ENCODE measurements around the gene IL1F10.

The IL1F10 gene

DNA sequence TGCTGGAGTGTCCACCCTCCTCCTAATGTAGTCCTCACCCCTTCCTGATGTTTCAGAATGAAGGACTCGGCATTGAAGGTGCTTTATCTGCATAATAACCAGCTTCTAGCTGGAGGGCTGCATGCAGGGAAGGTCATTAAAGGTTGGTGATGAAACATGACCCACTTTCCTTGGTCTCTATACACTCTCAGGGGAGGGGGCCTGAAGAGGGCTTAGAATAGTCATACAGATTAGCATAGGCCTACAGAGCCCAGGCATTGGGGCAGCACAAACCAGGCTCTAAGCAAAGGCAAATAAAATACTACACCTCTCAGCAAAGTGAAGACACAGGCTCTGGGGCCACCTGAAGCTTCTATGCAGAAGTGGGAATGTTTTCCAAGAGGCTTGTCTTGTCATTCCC, 7.0 kb upstream of the IL1F10 start:
- no peaks in the 10 kb centered on the region for H3K27me3 ChIP-seq (ENCODE audit: insufficient read depth, poor library complexity, severe bottlenecking)
- no peak for DNase-seq (ENCODE audit: low read depth in 1 of 2, low spot score in 1 of 2)
- H3K27ac ChIP-seq (replicated peaks), result no peak overlapping the region
- no peak overlapping the region for H3K4me3 ChIP-seq (replicated peaks; ENCODE audit: insufficient read depth, low read length)
- TF ChIP-seq POLR2AphosphoS5 (IDR thresholded peaks at IDR 0.05; ENCODE audit: low read depth) (no peak), SPI1 (IDR thresholded peaks at IDR 0.05; ENCODE audit: borderline replicate concordance, low read depth) (no peak), GABPA (IDR thresholded peaks at IDR 0.05; ENCODE audit: low read depth) (no peak)
- TF ChIP-seq, protein P1, sequence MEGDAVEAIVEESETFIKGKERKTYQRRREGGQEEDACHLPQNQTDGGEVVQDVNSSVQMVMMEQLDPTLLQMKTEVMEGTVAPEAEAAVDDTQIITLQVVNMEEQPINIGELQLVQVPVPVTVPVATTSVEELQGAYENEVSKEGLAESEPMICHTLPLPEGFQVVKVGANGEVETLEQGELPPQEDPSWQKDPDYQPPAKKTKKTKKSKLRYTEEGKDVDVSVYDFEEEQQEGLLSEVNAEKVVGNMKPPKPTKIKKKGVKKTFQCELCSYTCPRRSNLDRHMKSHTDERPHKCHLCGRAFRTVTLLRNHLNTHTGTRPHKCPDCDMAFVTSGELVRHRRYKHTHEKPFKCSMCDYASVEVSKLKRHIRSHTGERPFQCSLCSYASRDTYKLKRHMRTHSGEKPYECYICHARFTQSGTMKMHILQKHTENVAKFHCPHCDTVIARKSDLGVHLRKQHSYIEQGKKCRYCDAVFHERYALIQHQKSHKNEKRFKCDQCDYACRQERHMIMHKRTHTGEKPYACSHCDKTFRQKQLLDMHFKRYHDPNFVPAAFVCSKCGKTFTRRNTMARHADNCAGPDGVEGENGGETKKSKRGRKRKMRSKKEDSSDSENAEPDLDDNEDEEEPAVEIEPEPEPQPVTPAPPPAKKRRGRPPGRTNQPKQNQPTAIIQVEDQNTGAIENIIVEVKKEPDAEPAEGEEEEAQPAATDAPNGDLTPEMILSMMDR (IDR thresholded peaks at IDR 0.05; ENCODE audit: insufficient read depth, low read length), result no peak
- TF ChIP-seq, protein P2, sequence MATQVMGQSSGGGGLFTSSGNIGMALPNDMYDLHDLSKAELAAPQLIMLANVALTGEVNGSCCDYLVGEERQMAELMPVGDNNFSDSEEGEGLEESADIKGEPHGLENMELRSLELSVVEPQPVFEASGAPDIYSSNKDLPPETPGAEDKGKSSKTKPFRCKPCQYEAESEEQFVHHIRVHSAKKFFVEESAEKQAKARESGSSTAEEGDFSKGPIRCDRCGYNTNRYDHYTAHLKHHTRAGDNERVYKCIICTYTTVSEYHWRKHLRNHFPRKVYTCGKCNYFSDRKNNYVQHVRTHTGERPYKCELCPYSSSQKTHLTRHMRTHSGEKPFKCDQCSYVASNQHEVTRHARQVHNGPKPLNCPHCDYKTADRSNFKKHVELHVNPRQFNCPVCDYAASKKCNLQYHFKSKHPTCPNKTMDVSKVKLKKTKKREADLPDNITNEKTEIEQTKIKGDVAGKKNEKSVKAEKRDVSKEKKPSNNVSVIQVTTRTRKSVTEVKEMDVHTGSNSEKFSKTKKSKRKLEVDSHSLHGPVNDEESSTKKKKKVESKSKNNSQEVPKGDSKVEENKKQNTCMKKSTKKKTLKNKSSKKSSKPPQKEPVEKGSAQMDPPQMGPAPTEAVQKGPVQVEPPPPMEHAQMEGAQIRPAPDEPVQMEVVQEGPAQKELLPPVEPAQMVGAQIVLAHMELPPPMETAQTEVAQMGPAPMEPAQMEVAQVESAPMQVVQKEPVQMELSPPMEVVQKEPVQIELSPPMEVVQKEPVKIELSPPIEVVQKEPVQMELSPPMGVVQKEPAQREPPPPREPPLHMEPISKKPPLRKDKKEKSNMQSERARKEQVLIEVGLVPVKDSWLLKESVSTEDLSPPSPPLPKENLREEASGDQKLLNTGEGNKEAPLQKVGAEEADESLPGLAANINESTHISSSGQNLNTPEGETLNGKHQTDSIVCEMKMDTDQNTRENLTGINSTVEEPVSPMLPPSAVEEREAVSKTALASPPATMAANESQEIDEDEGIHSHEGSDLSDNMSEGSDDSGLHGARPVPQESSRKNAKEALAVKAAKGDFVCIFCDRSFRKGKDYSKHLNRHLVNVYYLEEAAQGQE (IDR thresholded peaks at IDR 0.05; ENCODE audit: insufficient replicate concordance, low read depth), result no peak

DNA sequence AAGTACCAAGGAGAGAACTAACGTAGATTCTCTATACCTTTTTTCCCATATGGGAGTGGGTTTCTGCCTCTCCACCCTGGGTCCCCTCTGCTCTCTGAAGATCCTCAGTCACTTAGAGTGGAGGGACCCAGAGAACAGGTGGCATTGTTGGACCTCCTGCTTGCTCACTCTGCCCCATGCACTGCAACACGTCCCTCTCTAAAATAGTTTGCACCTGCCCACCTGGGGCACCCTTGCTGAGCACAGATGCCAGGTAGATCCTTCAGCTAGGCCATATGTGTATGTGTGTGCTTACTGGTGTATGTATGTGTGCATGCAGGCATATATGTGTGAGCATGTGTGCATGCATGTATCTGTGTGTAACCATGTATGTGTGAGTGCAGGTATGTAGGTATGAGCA, 6.5 kb upstream of the IL1F10 start:
- no peak for DNase-seq (ENCODE audit: low read depth in 1 of 2, low spot score in 1 of 2)
- H3K4me3 ChIP-seq (replicated peaks; ENCODE audit: insufficient read depth, low read length), result no peak overlapping the region
- no peaks in the 10 kb centered on the region for H3K27me3 ChIP-seq (ENCODE audit: insufficient read depth, poor library complexity, severe bottlenecking)
- no peak overlapping the region for H3K27ac ChIP-seq (replicated peaks)
- TF ChIP-seq, protein P1 (IDR thresholded peaks at IDR 0.05; ENCODE audit: insufficient read depth, low read length), result no peak
- no peak for TF ChIP-seq SPI1 (IDR thresholded peaks at IDR 0.05; ENCODE audit: borderline replicate concordance, low read depth)
- TF ChIP-seq GABPA (IDR thresholded peaks at IDR 0.05; ENCODE audit: low read depth), result no peak
- no peak for TF ChIP-seq POLR2AphosphoS5 (IDR thresholded peaks at IDR 0.05; ENCODE audit: low read depth)
- TF ChIP-seq, protein P2 (IDR thresholded peaks at IDR 0.05; ENCODE audit: insufficient replicate concordance, low read depth), result no peak

DNA sequence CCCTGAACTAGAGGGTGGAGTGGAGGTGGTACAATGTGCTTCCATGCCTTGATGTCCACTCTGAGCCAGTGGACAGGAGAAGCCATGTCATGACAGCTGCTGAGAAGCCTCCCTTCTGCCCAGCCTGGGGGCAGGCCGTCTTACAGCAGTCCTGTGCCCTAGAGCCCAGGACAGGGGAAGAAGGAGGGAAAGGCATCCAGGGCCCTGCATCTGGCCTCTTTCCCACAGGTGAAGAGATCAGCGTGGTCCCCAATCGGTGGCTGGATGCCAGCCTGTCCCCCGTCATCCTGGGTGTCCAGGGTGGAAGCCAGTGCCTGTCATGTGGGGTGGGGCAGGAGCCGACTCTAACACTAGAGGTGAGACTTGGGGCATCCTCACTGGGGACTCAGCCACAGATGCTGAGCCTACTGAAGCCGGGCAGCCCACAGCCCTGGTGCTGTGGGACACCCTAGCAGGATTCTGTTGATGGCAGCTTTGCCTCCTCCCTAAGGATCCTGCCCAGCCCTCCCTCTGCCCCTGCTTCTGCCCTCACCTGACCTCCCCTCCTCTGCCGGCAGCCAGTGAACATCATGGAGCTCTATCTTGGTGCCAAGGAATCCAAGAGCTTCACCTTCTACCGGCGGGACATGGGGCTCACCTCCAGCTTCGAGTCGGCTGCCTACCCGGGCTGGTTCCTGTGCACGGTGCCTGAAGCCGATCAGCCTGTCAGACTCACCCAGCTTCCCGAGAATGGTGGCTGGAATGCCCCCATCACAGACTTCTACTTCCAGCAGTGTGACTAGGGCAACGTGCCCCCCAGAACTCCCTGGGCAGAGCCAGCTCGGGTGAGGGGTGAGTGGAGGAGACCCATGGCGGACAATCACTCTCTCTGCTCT, 5.6 kb upstream of the IL1F10 start:
- H3K4me3 ChIP-seq (replicated peaks; ENCODE audit: insufficient read depth, low read length), result no peak overlapping the region
- TF ChIP-seq, protein P1 (IDR thresholded peaks at IDR 0.05; ENCODE audit: insufficient read depth, low read length), result no peak
- TF ChIP-seq POLR2AphosphoS5 (IDR thresholded peaks at IDR 0.05; ENCODE audit: low read depth) (no peak), GABPA (IDR thresholded peaks at IDR 0.05; ENCODE audit: low read depth) (no peak), SPI1 (IDR thresholded peaks at IDR 0.05; ENCODE audit: borderline replicate concordance, low read depth) (no peak)
- TF ChIP-seq, protein P2 (IDR thresholded peaks at IDR 0.05; ENCODE audit: insufficient replicate concordance, low read depth), result no peak
- no peak for DNase-seq (ENCODE audit: low read depth in 1 of 2, low spot score in 1 of 2)
- H3K27ac ChIP-seq (replicated peaks), result no peak overlapping the region
- no peaks in the 10 kb centered on the region for H3K27me3 ChIP-seq (ENCODE audit: insufficient read depth, poor library complexity, severe bottlenecking)

All from HL-60 (cell line).